ENCODE data around the gene SLC39A7. TPM values are rescaled to one million over a fixed set of nuclear protein-coding genes. Genes with fewer than 3 reads are reported as not detected.

SLC39A7 gene
- total RNA-seq, 1 experiment from 2014 or later: 110 TPM

GRCh38 chr6:33236328-33236727 is 35.7 kb downstream of the SLC39A7 start:
- no peak for DNase-seq
- no peak overlapping the region for H2AFZ ChIP-seq
- intact Hi-C loops (cut with micrococcal nuclease; ENCODE audit: unreplicated experiment): no loop called here
- H3K27ac ChIP-seq: no peak overlapping the region
- no peaks in the 10 kb centered on the region for H3K9me3 ChIP-seq (ENCODE audit: insufficient read depth, low read depth)
- H4K20me1 ChIP-seq (ENCODE audit: insufficient read depth): no peaks in the 10 kb centered on the region
- TF ChIP-seq EZH2 (IDR thresholded peaks at IDR 0.05; ENCODE audit: low read depth): no peak
- TF ChIP-seq CTCF (conservative IDR thresholded peaks at IDR 0.05): no peak
- ChIA-PET CTCF (no interaction called here), POLR2A (ENCODE audit: unreplicated experiment) (interaction anchor here (0.7 kb wide), 1 partner anchor 114 kb away, joined by 16 read pairs; no protein-coding TSS in a partner anchor)
- H3K36me3 ChIP-seq (ENCODE audit: low read depth): no peaks in the 10 kb centered on the region
- H3K4me2 ChIP-seq: no peak overlapping the region
- H3K4me1 ChIP-seq (replicated peaks; ENCODE audit: insufficient read depth): no peaks in the 10 kb centered on the region
- no TSS peak for BruUV-seq (replicated peaks)
- H3F3A ChIP-seq (ENCODE audit: insufficient read depth, low read depth): no peaks in the 10 kb centered on the region
- no peaks in the 10 kb centered on the region for H3K9me2 ChIP-seq (ENCODE audit: insufficient read depth)
- H3K79me2 ChIP-seq (ENCODE audit: low read depth): no peaks in the 10 kb centered on the region
- H3K27me3 ChIP-seq (ENCODE audit: insufficient read depth, low read depth): peaks cover 90% of the 10 kb centered on the region
- no peak overlapping the region for H3K4me3 ChIP-seq

- no TSS peak for BruUV-seq (replicated peaks)
- ChIA-PET CTCF (no interaction called here), POLR2A (ENCODE audit: unreplicated experiment) (interaction anchor here (0.7 kb wide), 1 partner anchor 115 kb away, joined by 16 read pairs; no protein-coding TSS in a partner anchor)
- H3K9me2 ChIP-seq (ENCODE audit: insufficient read depth): no peaks in the 10 kb centered on the region
- no peaks in the 10 kb centered on the region for H3K79me2 ChIP-seq (ENCODE audit: low read depth)
- H3K4me3 ChIP-seq: no peak overlapping the region
- no peak overlapping the region for H2AFZ ChIP-seq
- no peak overlapping the region for H3K4me2 ChIP-seq
- H3K27me3 ChIP-seq (ENCODE audit: insufficient read depth, low read depth): peaks cover 91% of the 10 kb centered on the region
- no peaks in the 10 kb centered on the region for H4K20me1 ChIP-seq (ENCODE audit: insufficient read depth)
- DNase-seq: no peak
- TF ChIP-seq CTCF (conservative IDR thresholded peaks at IDR 0.05) (no peak), EZH2 (IDR thresholded peaks at IDR 0.05; ENCODE audit: low read depth) (no peak)
- H3K4me1 ChIP-seq (replicated peaks; ENCODE audit: insufficient read depth): no peaks in the 10 kb centered on the region
- H3K36me3 ChIP-seq (ENCODE audit: low read depth): no peaks in the 10 kb centered on the region
- H3K9me3 ChIP-seq (ENCODE audit: insufficient read depth, low read depth): no peaks in the 10 kb centered on the region
- intact Hi-C loops (cut with micrococcal nuclease; ENCODE audit: unreplicated experiment): no loop called here
- H3F3A ChIP-seq (ENCODE audit: insufficient read depth, low read depth): no peaks in the 10 kb centered on the region
- H3K27ac ChIP-seq: no peak overlapping the region
These were observed 36.2 kb downstream of the SLC39A7 start for GRCh38 chr6:33236852-33237251.

- Histone ChIP-seq H3K79me2 (ENCODE audit: low read depth) (no peaks in the 10 kb centered on the region), H3K27ac (no peak overlapping the region), H3K9me3 (ENCODE audit: insufficient read depth, low read depth) (no peaks in the 10 kb centered on the region), H4K20me1 (ENCODE audit: insufficient read depth) (no peaks in the 10 kb centered on the region), H3F3A (ENCODE audit: insufficient read depth, low read depth) (no peaks in the 10 kb centered on the region), H3K9me2 (ENCODE audit: insufficient read depth) (no peaks in the 10 kb centered on the region), H3K4me1 (replicated peaks; ENCODE audit: insufficient read depth) (no peaks in the 10 kb centered on the region), H2AFZ (no peak overlapping the region), H3K4me2 (no peak overlapping the region), H3K27me3 (ENCODE audit: insufficient read depth, low read depth) (peaks cover 94% of the 10 kb centered on the region), H3K36me3 (ENCODE audit: low read depth) (no peaks in the 10 kb centered on the region), H3K4me3 (no peak overlapping the region)
- intact Hi-C loops (cut with micrococcal nuclease; ENCODE audit: unreplicated experiment): no loop called here
- BruUV-seq (replicated peaks): no TSS peak
- POLR2A ChIA-PET (ENCODE audit: unreplicated experiment): no interaction called here
- TF ChIP-seq EZH2 (IDR thresholded peaks at IDR 0.05; ENCODE audit: low read depth) (no peak), CTCF (conservative IDR thresholded peaks at IDR 0.05) (no peak)
- DNase-seq: no peak
- CTCF ChIA-PET: no interaction called here
These were observed 37.1 kb downstream of the SLC39A7 start for GRCh38 chr6:33237741-33238140.

Measured in PC-9 (cell line).